Fibroblast of lung (primary cell): ENCODE results near the gene DUSP16. TPM values are rescaled to one million over a fixed set of nuclear protein-coding genes. Genes with fewer than 3 reads are reported as not detected.

Experiments used
- DNase-seq, 2 donors: peaks; one replicate each; pipeline versions ENCODE4 v3.0.0 to v3.0.0-alpha.2; 2010; ENCODE audit warnings: low read depth in 2 of 2
- H2AFZ ChIP-seq: 2 replicates; pipeline ENCODE4 v1.5.1; 2012; ENCODE audit warnings: low read length, control low read depth, inconsistent platforms
- H3K27ac ChIP-seq: 2 replicates; pipeline ENCODE4 v1.5.1; 2011; ENCODE audit warnings: low read length, control low read depth; ENCODE audit not compliant: insufficient read depth
- H3K27me3 ChIP-seq: 2 replicates; pipeline ENCODE4 v1.5.1; 2011; ENCODE audit warnings: mild to moderate bottlenecking, low read length; ENCODE audit not compliant: control insufficient read depth, insufficient read depth
- H3K36me3 ChIP-seq: 2 replicates; pipeline ENCODE4 v1.5.1; 2011; ENCODE audit warnings: low read length; ENCODE audit not compliant: control insufficient read depth, insufficient read depth
- H3K4me1 ChIP-seq: 2 replicates; pipeline ENCODE4 v1.5.1; 2011; ENCODE audit warnings: low read length; ENCODE audit not compliant: control insufficient read depth, insufficient read depth; ENCODE audit errors: extremely low read depth
- H3K4me2 ChIP-seq: 2 replicates; pipeline ENCODE4 v1.5.1; 2011; ENCODE audit warnings: low read length, control low read depth; ENCODE audit not compliant: insufficient read depth; ENCODE audit errors: extremely low read depth
- H3K4me3 ChIP-seq, 4 experiments: fragments of 200-600 bp in 1 of 4; sonication (generic) in 1 of 4; replicated peaks in 1 of 4; 2 replicates each; pipeline ENCODE4 v1.5.1; 2011 to 2016; ENCODE audit warnings: low read length in 4 of 4, low read depth in 3 of 4, mild to moderate bottlenecking in 3 of 4, control low read depth in 2 of 4, inconsistent platforms in 1 of 4, mixed read lengths in 1 of 4; ENCODE audit not compliant: insufficient read depth in 1 of 4; ENCODE audit errors: control extremely low read depth in 1 of 4
- H3K79me2 ChIP-seq: 2 replicates; pipeline ENCODE4 v1.5.1; 2012; ENCODE audit warnings: mild to moderate bottlenecking, low read length, inconsistent platforms; ENCODE audit not compliant: control insufficient read depth, insufficient read depth
- H3K9ac ChIP-seq: 2 replicates; pipeline ENCODE4 v1.5.1; 2011; ENCODE audit warnings: mild to moderate bottlenecking, low read length, control low read depth; ENCODE audit not compliant: insufficient read depth
- H3K9me3 ChIP-seq: 2 replicates; pipeline ENCODE4 v1.5.1; 2012; ENCODE audit warnings: low read depth, low read length; ENCODE audit not compliant: control insufficient read depth, insufficient read depth
- H4K20me1 ChIP-seq: 2 replicates; pipeline ENCODE4 v1.5.1; 2011; ENCODE audit warnings: low read length; ENCODE audit not compliant: control insufficient read depth, insufficient read depth; ENCODE audit errors: extremely low read depth
- EZH2 ChIP-seq: IDR thresholded peaks from 2 replicates; pipeline ENCODE4 v1.5.1; 2012; ENCODE audit warnings: low read length, control low read depth, mild to moderate bottlenecking; ENCODE audit errors: missing control alignments
- polyA plus RNA-seq, 2 donors: library from polyadenylated mRNA; depleted of rRNA in 1 of 2; stranded (reverse) in 1 of 2; unstranded in 1 of 2; fragments of >200 nt; gene quantifications; 2 replicates each; pipeline ENCODE4 v1.2.1, GENCODE V29; 2011 to 2012; ENCODE audit warnings: missing spikeins in 1 of 2
- total RNA-seq: library from RNA; depleted of rRNA; stranded (reverse); fragments of >200 nt; gene quantifications from 2 replicates; pipeline ENCODE4 v1.2.1, GENCODE V29; 2014
- TF ChIP-seq, protein P1 (sequence below), 2 donors: IDR thresholded peaks in 1 of 2; conservative IDR thresholded peaks in 1 of 2; 1 replicate in 1 of 2; 2 replicates in 1 of 2; pipeline ENCODE4 v1.5.1; 2011 to 2012; ENCODE audit warnings: low read length in 2 of 2, control low read depth in 1 of 2, inconsistent platforms in 1 of 2, low read depth in 1 of 2, mild to moderate bottlenecking in 1 of 2

DUSP16 gene
- total and polyA plus RNA-seq, 2 donors (not counting 1 experiment from before 2014, with no cell fraction given), result 9.4 to 15.2 TPM

DNA sequence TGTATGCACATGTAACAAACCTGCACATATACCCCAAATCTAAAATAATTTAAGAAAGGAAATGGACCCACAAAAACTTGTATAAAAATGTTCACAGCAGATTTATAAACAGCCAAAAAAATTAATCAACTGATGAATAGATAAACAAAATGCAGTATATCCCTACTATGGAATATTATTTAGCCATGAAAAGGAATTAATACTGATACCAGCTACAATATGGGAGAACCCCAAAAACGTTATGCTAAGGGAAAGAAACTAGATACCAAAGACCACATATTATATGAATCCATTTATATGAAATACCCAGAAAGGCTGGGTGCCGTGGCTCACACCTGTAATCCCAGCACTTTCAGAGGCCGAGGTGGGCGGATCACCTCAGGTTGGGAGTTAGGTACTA is 20.9 kb downstream of the DUSP16 start:
- DNase-seq, result no peak
- Histone ChIP-seq H3K27ac (no peak overlapping the region), H3K4me1 (no peaks in the 10 kb centered on the region), H3K9me3 (no peaks in the 10 kb centered on the region), H2AFZ (no peak overlapping the region), H3K36me3 (no peaks in the 10 kb centered on the region), H3K4me2 (no peak overlapping the region), H3K9ac (no peak overlapping the region), H3K4me3 (no peak overlapping the region), H3K79me2 (no peaks in the 10 kb centered on the region), H3K27me3 (no peaks in the 10 kb centered on the region), H4K20me1 (no peaks in the 10 kb centered on the region)
- TF ChIP-seq, protein P1, sequence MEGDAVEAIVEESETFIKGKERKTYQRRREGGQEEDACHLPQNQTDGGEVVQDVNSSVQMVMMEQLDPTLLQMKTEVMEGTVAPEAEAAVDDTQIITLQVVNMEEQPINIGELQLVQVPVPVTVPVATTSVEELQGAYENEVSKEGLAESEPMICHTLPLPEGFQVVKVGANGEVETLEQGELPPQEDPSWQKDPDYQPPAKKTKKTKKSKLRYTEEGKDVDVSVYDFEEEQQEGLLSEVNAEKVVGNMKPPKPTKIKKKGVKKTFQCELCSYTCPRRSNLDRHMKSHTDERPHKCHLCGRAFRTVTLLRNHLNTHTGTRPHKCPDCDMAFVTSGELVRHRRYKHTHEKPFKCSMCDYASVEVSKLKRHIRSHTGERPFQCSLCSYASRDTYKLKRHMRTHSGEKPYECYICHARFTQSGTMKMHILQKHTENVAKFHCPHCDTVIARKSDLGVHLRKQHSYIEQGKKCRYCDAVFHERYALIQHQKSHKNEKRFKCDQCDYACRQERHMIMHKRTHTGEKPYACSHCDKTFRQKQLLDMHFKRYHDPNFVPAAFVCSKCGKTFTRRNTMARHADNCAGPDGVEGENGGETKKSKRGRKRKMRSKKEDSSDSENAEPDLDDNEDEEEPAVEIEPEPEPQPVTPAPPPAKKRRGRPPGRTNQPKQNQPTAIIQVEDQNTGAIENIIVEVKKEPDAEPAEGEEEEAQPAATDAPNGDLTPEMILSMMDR (conservative IDR thresholded peaks at IDR 0.05 in 1 of 2, IDR thresholded peaks at IDR 0.05 in 1 of 2; ENCODE audit: low read depth in 1 of 2, low read length in 2 of 2), result no peak
- no peak for TF ChIP-seq EZH2

DNA sequence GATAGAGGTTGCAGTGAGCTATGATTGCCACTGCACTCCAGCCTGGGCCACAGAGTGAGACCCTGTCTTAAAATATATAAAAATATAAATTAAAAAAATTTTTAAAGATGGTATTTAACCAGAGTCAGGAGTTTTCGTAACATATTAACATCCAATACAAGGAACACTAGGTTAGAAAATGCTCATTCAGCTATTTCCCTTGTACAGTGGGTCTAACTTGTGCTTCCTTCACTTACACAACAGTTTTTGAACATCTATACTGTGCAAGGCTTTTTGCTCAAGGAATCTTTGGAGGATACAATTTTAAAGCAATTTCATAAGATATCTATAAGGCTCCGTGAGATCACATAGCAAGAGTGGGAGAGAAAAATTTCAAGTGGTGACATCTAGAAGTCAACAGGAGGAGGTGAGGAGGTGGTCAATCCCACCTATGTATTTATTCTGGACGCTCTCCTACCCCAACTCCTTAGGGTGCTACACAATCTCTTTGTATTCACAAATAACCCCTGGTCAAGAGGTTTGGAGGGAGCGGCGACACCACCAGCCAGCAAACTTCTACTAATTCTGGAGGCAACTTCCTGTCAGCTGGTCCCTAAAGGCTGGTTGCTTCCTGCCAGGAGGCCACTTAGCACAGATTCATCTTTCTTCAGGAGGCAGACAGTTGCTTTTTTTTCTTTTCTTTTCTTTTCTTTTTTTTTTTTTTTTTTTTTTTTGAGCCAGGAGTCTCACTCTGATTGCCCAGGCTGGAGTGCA is 22.2 kb downstream of the DUSP16 start:
- Histone ChIP-seq H3K4me2 (no peak overlapping the region), H3K36me3 (no peaks in the 10 kb centered on the region), H3K9ac (no peak overlapping the region), H3K27me3 (no peaks in the 10 kb centered on the region), H4K20me1 (no peaks in the 10 kb centered on the region), H3K9me3 (no peaks in the 10 kb centered on the region), H3K79me2 (no peaks in the 10 kb centered on the region), H2AFZ (no peak overlapping the region), H3K27ac (no peak overlapping the region), H3K4me3 (no peak overlapping the region), H3K4me1 (no peaks in the 10 kb centered on the region)
- no peak for DNase-seq
- TF ChIP-seq, protein P1 (conservative IDR thresholded peaks at IDR 0.05 in 1 of 2, IDR thresholded peaks at IDR 0.05 in 1 of 2; ENCODE audit: low read depth in 1 of 2, low read length in 2 of 2), result no peak
- no peak for TF ChIP-seq EZH2

DNA sequence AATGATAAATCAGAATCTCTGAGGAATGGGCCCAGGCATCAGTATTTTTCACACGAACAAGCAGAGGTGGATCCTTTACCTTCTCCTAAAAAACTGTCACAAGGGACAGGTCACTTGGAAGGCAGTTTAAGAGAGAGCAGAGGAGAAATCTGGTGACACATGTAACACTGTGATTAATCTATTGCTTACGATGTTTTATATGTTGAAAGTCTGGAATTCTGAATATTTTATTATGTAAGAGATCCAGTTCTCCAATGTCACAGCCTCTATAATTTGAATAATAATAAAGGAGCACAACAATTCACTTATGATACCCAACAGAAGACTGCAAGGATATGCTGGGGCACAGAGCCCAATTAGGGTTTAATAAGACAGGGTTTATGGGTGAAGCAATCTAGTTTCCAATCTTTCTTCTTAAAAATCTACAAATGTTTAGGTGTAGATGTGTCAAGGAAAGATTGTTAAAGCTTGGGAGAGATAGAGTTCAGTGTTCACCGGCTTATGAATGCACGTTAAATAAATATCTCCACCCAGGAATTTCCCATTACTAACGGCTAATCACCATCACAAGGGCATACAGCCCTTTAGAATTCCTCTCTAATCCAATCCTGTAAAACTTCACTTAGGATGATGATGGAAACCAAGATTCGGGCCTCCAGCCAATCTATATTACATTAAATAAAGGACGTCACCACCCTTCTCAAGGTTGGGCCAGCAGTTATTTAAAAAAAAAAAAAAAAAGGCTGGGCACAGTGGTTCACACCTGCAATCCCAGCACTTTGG is 23.4 kb downstream of the DUSP16 start:
- H3K9ac ChIP-seq, result no peak overlapping the region
- no peaks in the 10 kb centered on the region for H3K79me2 ChIP-seq
- H3K27ac ChIP-seq, result no peak overlapping the region

More for the DNA sequence above, 23.4 kb downstream of the DUSP16 start:
- no peaks in the 10 kb centered on the region for H4K20me1 ChIP-seq
- H3K9me3 ChIP-seq, result no peaks in the 10 kb centered on the region
- H3K4me3 ChIP-seq, result no peak overlapping the region
- no peaks in the 10 kb centered on the region for H3K4me1 ChIP-seq
- no peak for TF ChIP-seq EZH2
- TF ChIP-seq, protein P1 (conservative IDR thresholded peaks at IDR 0.05 in 1 of 2, IDR thresholded peaks at IDR 0.05 in 1 of 2; ENCODE audit: low read depth in 1 of 2, low read length in 2 of 2), result no peak
- no peak overlapping the region for H3K4me2 ChIP-seq
- H3K27me3 ChIP-seq, result no peaks in the 10 kb centered on the region
- no peak overlapping the region for H2AFZ ChIP-seq
- DNase-seq, result no peak
- H3K36me3 ChIP-seq, result no peaks in the 10 kb centered on the region
